ENCODE data around the gene KCNH6.
A peak's percentile ranks its signal among the peaks of the same experiment; 100 is the strongest.

The KCNH6 gene

GRCh38 chr17:63482509-63482908 lies 40.6 kb upstream of the KCNH6 start:
- Histone ChIP-seq H3K4me1 (peaks cover 35% of the 10 kb centered on the region), H3K27me3 (ENCODE audit: control insufficient read depth, insufficient read depth, low read length) (no peaks in the 10 kb centered on the region), H3K4me3 (ENCODE audit: low read depth, low read length) (no peak overlapping the region), H2AFZ (no peak overlapping the region), H3K4me2 (ENCODE audit: low read length) (no peak overlapping the region), H3K36me3 (ENCODE audit: control insufficient read depth, insufficient read depth, low read length) (no peaks in the 10 kb centered on the region), H3K9ac (no peak overlapping the region), H3K27ac (no peak overlapping the region), H3K9me3 (ENCODE audit: control insufficient read depth, low read length) (no peaks in the 10 kb centered on the region), H3K79me2 (peaks cover 9% of the 10 kb centered on the region)
- TF ChIP-seq CTCF (IDR thresholded peaks at IDR 0.05): no peak

- H3K27ac ChIP-seq: no peak overlapping the region
- no peak for TF ChIP-seq CTCF (IDR thresholded peaks at IDR 0.05)
- H3K4me2 ChIP-seq (ENCODE audit: low read length): no peak overlapping the region
- H3K4me3 ChIP-seq (ENCODE audit: low read depth, low read length): no peak overlapping the region
- peaks cover 31% of the 10 kb centered on the region for H3K4me1 ChIP-seq
- no peaks in the 10 kb centered on the region for H3K36me3 ChIP-seq (ENCODE audit: control insufficient read depth, insufficient read depth, low read length)
- H3K9me3 ChIP-seq (ENCODE audit: control insufficient read depth, low read length): no peaks in the 10 kb centered on the region
- peaks cover 8% of the 10 kb centered on the region for H3K79me2 ChIP-seq
- H3K9ac ChIP-seq: no peak overlapping the region
- H3K27me3 ChIP-seq (ENCODE audit: control insufficient read depth, insufficient read depth, low read length): no peaks in the 10 kb centered on the region
- no peak overlapping the region for H2AFZ ChIP-seq
These were observed 40.1 kb upstream of the KCNH6 start for GRCh38 chr17:63483038-63483437.

GRCh38 chr17:63483655-63484575 lies 39.2 kb upstream of the KCNH6 start:
- H3K79me2 ChIP-seq: peaks cover 8% of the 10 kb centered on the region

GRCh38 chr17:63486317-63487013 lies 36.7 kb upstream of the KCNH6 start:
- H3K36me3 ChIP-seq (ENCODE audit: control insufficient read depth, insufficient read depth, low read length): no peaks in the 10 kb centered on the region
- no peaks in the 10 kb centered on the region for H3K9me3 ChIP-seq (ENCODE audit: control insufficient read depth, low read length)
- H3K27ac ChIP-seq: no peak overlapping the region
- H3K4me1 ChIP-seq: peaks cover 3% of the 10 kb centered on the region
- no peak for TF ChIP-seq CTCF (IDR thresholded peaks at IDR 0.05)
- H3K4me2 ChIP-seq (ENCODE audit: low read length): no peak overlapping the region
- no peaks in the 10 kb centered on the region for H3K27me3 ChIP-seq (ENCODE audit: control insufficient read depth, insufficient read depth, low read length)
- no peak overlapping the region for H3K9ac ChIP-seq
- no peak overlapping the region for H2AFZ ChIP-seq
- peaks cover 6% of the 10 kb centered on the region for H3K79me2 ChIP-seq
- no peak overlapping the region for H3K4me3 ChIP-seq (ENCODE audit: low read depth, low read length)

More at GRCh38 chr17:63483655-63484575, 39.2 kb upstream of the KCNH6 start:
- Histone ChIP-seq H3K36me3 (ENCODE audit: control insufficient read depth, insufficient read depth, low read length) (no peaks in the 10 kb centered on the region), H3K27ac (peak overlapping the region; percentile 33), H3K4me3 (ENCODE audit: low read depth, low read length) (no peak overlapping the region), H3K4me1 (peaks cover 25% of the 10 kb centered on the region), H3K27me3 (ENCODE audit: control insufficient read depth, insufficient read depth, low read length) (no peaks in the 10 kb centered on the region), H3K9me3 (ENCODE audit: control insufficient read depth, low read length) (no peaks in the 10 kb centered on the region), H3K9ac (no peak overlapping the region), H3K4me2 (ENCODE audit: low read length) (no peak overlapping the region), H2AFZ (no peak overlapping the region)
- TF ChIP-seq CTCF (IDR thresholded peaks at IDR 0.05): no peak

All from parathyroid adenoma (tissue), 2 donors.